HEK293 (cell line): ENCODE results near the gene CDR2L.
"Not testable (repeated sequence)": the region's sequence is repeated elsewhere in the genome, so short reads cannot be mapped to it uniquely, and the experiment has no call there.

Source experiments
- MEIS1 ChIP-seq: sonication (generic); formaldehyde crosslinking; IDR thresholded peaks from 2 replicates; pipeline ENCODE4 v1.8.1; 2022; ENCODE audit warnings: missing genetic modification reagents, mild to moderate bottlenecking, borderline replicate concordance
- ZBTB17 ChIP-seq: fragments of 450-650 bp; formaldehyde crosslinking; IDR thresholded peaks from 2 replicates; pipeline ENCODE4 v1.5.1; 2016; ENCODE audit warnings: missing biosample characterization, missing genetic modification characterization
- ZBTB7A ChIP-seq: fragments of 450-650 bp; formaldehyde crosslinking; IDR thresholded peaks from 2 replicates; pipeline ENCODE4 v1.5.1; 2016; ENCODE audit warnings: low read depth, missing biosample characterization, missing genetic modification characterization
- ZNF324 ChIP-seq: fragments of 450-650 bp; formaldehyde crosslinking; IDR thresholded peaks from 2 replicates; pipeline ENCODE4 v1.5.1; 2016; ENCODE audit warnings: missing biosample characterization, missing genetic modification characterization
- ZNF664 ChIP-seq: fragments of 450-650 bp; formaldehyde crosslinking; IDR thresholded peaks from 2 replicates; pipeline ENCODE4 v1.5.1; 2016; ENCODE audit warnings: missing biosample characterization, missing genetic modification characterization
- TF ChIP-seq, protein P1 (sequence below): sonication (generic); formaldehyde crosslinking; IDR thresholded peaks from 2 replicates; pipeline ENCODE4 v1.8.1; 2022; ENCODE audit warnings: mild to moderate bottlenecking, moderate library complexity, missing genetic modification reagents
- TF ChIP-seq, protein P2 (sequence below): fragments of 450-650 bp; IDR thresholded peaks from 2 replicates; pipeline ENCODE4 v1.5.1; 2018; ENCODE audit warnings: missing biosample characterization, mild to moderate bottlenecking, missing genetic modification characterization
- TF ChIP-seq, protein P3 (sequence below): fragments of 450-650 bp; formaldehyde crosslinking; IDR thresholded peaks from 2 replicates; pipeline ENCODE4 v1.5.1; 2016; ENCODE audit warnings: missing biosample characterization, missing genetic modification characterization, low read depth
- TF ChIP-seq, protein P4 (sequence below): fragments of 450-650 bp; formaldehyde crosslinking; IDR thresholded peaks from 2 replicates; pipeline ENCODE4 v1.5.1; 2017; ENCODE audit warnings: missing biosample characterization, missing genetic modification characterization
- TF ChIP-seq, protein P5 (sequence below): fragments of 450-650 bp; formaldehyde crosslinking; IDR thresholded peaks from 2 replicates; pipeline ENCODE4 v1.5.1; 2016; ENCODE audit warnings: missing biosample characterization, missing genetic modification characterization
- TF ChIP-seq, protein P6 (sequence below): fragments of 450-650 bp; formaldehyde crosslinking; IDR thresholded peaks from 2 replicates; pipeline ENCODE4 v1.5.1; 2016; ENCODE audit warnings: missing biosample characterization, missing genetic modification characterization

DNA sequence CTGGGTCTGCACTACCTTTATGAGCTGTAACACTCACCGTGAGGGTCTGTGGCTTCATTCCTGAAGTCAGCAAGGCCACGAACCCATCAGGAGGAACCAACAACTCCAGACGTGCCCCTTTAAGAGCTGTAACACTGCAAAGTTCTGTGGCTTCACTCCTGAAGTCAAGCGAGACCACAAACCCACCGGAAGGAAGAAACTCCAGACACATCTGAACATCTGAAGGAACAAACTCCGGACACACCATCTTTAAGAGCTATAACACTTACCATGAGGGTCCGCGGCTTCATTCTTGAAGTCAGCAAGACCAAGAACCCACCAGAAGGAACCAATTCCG is 37.9 kb downstream of the CDR2L start:
- TF ChIP-seq, protein P1, sequence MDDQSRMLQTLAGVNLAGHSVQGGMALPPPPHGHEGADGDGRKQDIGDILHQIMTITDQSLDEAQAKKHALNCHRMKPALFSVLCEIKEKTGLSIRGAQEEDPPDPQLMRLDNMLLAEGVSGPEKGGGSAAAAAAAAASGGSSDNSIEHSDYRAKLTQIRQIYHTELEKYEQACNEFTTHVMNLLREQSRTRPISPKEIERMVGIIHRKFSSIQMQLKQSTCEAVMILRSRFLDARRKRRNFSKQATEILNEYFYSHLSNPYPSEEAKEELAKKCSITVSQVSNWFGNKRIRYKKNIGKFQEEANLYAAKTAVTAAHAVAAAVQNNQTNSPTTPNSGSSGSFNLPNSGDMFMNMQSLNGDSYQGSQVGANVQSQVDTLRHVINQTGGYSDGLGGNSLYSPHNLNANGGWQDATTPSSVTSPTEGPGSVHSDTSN (CRISPR knock-in tag): not testable (repeated sequence)
- TF ChIP-seq, protein P2, sequence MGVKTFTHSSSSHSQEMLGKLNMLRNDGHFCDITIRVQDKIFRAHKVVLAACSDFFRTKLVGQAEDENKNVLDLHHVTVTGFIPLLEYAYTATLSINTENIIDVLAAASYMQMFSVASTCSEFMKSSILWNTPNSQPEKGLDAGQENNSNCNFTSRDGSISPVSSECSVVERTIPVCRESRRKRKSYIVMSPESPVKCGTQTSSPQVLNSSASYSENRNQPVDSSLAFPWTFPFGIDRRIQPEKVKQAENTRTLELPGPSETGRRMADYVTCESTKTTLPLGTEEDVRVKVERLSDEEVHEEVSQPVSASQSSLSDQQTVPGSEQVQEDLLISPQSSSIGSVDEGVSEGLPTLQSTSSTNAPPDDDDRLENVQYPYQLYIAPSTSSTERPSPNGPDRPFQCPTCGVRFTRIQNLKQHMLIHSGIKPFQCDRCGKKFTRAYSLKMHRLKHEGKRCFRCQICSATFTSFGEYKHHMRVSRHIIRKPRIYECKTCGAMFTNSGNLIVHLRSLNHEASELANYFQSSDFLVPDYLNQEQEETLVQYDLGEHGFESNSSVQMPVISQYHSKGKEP: not testable (repeated sequence)
- TF ChIP-seq, protein P3, sequence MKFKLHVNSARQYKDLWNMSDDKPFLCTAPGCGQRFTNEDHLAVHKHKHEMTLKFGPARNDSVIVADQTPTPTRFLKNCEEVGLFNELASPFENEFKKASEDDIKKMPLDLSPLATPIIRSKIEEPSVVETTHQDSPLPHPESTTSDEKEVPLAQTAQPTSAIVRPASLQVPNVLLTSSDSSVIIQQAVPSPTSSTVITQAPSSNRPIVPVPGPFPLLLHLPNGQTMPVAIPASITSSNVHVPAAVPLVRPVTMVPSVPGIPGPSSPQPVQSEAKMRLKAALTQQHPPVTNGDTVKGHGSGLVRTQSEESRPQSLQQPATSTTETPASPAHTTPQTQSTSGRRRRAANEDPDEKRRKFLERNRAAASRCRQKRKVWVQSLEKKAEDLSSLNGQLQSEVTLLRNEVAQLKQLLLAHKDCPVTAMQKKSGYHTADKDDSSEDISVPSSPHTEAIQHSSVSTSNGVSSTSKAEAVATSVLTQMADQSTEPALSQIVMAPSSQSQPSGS (tag by site-specific recombination): not testable (repeated sequence)
- TF ChIP-seq, protein P4, sequence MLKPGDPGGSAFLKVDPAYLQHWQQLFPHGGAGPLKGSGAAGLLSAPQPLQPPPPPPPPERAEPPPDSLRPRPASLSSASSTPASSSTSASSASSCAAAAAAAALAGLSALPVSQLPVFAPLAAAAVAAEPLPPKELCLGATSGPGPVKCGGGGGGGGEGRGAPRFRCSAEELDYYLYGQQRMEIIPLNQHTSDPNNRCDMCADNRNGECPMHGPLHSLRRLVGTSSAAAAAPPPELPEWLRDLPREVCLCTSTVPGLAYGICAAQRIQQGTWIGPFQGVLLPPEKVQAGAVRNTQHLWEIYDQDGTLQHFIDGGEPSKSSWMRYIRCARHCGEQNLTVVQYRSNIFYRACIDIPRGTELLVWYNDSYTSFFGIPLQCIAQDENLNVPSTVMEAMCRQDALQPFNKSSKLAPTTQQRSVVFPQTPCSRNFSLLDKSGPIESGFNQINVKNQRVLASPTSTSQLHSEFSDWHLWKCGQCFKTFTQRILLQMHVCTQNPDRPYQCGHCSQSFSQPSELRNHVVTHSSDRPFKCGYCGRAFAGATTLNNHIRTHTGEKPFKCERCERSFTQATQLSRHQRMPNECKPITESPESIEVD: not testable (repeated sequence)
- TF ChIP-seq ZBTB7A (tag by site-specific recombination); MEIS1; ZNF324 (tag by site-specific recombination); ZNF664 (tag by site-specific recombination); ZBTB17 (tag by site-specific recombination): not testable (repeated sequence)
- TF ChIP-seq, protein P5, sequence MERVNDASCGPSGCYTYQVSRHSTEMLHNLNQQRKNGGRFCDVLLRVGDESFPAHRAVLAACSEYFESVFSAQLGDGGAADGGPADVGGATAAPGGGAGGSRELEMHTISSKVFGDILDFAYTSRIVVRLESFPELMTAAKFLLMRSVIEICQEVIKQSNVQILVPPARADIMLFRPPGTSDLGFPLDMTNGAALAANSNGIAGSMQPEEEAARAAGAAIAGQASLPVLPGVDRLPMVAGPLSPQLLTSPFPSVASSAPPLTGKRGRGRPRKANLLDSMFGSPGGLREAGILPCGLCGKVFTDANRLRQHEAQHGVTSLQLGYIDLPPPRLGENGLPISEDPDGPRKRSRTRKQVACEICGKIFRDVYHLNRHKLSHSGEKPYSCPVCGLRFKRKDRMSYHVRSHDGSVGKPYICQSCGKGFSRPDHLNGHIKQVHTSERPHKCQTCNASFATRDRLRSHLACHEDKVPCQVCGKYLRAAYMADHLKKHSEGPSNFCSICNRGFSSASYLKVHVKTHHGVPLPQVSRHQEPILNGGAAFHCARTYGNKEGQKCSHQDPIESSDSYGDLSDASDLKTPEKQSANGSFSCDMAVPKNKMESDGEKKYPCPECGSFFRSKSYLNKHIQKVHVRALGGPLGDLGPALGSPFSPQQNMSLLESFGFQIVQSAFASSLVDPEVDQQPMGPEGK (tag by site-specific recombination): not testable (repeated sequence)
- TF ChIP-seq, protein P6, sequence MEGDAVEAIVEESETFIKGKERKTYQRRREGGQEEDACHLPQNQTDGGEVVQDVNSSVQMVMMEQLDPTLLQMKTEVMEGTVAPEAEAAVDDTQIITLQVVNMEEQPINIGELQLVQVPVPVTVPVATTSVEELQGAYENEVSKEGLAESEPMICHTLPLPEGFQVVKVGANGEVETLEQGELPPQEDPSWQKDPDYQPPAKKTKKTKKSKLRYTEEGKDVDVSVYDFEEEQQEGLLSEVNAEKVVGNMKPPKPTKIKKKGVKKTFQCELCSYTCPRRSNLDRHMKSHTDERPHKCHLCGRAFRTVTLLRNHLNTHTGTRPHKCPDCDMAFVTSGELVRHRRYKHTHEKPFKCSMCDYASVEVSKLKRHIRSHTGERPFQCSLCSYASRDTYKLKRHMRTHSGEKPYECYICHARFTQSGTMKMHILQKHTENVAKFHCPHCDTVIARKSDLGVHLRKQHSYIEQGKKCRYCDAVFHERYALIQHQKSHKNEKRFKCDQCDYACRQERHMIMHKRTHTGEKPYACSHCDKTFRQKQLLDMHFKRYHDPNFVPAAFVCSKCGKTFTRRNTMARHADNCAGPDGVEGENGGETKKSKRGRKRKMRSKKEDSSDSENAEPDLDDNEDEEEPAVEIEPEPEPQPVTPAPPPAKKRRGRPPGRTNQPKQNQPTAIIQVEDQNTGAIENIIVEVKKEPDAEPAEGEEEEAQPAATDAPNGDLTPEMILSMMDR (tag by site-specific recombination): not testable (repeated sequence)
